Ovary (tissue), 3 donors: Measurements from ENCODE around the gene CPA4.
"Not testable (repeated sequence)": the region's sequence is repeated elsewhere in the genome, so short reads cannot be mapped to it uniquely, and the experiment has no call there.

ENCODE experiments used
- CTCF ChIP-seq, 3 donors: fragments of 450-650 bp in 2 of 3; fragments of 200-600 bp in 1 of 3; IDR thresholded peaks; one replicate each; pipeline versions ENCODE4 v1.5.1 to v1.8.0; 2016 to 2022; ENCODE audit warnings: antibody characterized with exemption in 3 of 3, mild to moderate bottlenecking in 1 of 3
- EP300 ChIP-seq: sonication (generic); formaldehyde crosslinking; IDR thresholded peaks from one replicate; pipeline ENCODE4 v1.6.1; 2017; ENCODE audit warnings: antibody characterized with exemption
- POLR2A ChIP-seq: fragments of 450-650 bp; IDR thresholded peaks from one replicate; pipeline ENCODE4 v1.6.1; 2017; ENCODE audit warnings: antibody characterized with exemption, mild to moderate bottlenecking, moderate library complexity
- donor health status: DM: no; HTN: no; CAD: no.

DNA sequence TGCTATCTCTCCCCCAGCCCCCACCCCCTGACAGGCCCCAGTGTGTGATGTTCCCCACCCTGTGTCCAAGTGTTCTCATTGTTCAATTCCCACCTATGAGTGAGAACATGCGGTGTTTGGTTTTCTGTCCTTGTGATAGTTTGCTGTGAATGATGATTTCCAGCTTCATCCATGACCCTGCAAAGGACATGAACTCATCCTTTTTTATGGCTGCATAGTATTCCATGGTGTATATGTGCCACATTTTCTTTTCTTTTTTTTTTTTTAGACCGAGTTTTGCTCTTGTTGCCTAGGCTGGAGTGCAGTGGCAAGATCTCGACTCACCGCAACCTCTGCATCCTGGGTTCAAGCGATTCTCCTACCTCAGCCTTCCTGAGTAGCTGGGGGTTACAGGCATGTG lies 44.1 kb upstream of the CPA4 start:
- not testable (repeated sequence) for TF ChIP-seq CTCF (IDR thresholded peaks at IDR 0.05); POLR2A; EP300
